AG09309 (cell line): ENCODE measurements around the gene CCDC70.

ENCODE experiments used
- DNase-seq: peaks from one replicate; pipeline ENCODE4 v3.0.0-alpha.2; 2010; ENCODE audit warnings: low read depth
- H3K4me3 ChIP-seq: 2 replicates; pipeline ENCODE4 v1.5.1; 2011; ENCODE audit warnings: mild to moderate bottlenecking, low read depth, low read length, moderate library complexity; ENCODE audit not compliant: control insufficient read depth
- TF ChIP-seq, protein P1 (sequence below): IDR thresholded peaks from 2 replicates; pipeline ENCODE4 v1.5.1; 2011; ENCODE audit warnings: mild to moderate bottlenecking, low read depth, low read length, inconsistent platforms; ENCODE audit not compliant: insufficient read depth, control insufficient read depth; ENCODE audit errors: missing control alignments

CCDC70 gene

DNA sequence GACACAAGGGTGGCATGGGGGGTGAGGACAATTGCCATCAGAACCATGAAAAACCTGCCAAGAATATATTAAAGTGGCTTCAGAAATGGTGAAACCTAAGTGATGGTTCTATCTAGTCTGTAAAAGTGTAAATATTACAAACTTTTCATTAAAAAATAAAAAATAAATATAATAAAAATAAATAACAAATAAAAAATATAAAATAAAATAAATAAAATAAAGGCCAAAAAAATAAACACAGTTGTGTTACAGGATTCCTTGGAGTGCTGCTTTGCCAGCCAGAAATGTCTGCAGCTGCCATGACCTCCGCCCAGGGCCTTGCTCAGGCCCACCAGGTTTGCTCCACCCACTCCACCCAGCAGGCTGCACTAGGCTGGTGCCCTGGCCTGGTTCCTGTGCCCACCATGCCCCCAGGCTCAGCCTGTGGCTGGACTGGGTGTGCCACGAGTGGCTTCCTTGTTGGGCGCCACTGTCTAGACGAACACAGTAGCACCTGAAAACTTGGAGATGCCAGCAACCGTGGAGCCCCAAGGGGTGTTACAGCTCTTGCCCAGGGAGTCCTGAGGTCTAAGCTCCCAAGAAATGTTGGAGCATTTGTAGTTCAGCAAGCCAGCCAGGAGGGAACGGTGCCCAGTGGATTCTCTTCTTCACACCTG, 20.9 kb downstream of the CCDC70 start:
- TF ChIP-seq, protein P1, sequence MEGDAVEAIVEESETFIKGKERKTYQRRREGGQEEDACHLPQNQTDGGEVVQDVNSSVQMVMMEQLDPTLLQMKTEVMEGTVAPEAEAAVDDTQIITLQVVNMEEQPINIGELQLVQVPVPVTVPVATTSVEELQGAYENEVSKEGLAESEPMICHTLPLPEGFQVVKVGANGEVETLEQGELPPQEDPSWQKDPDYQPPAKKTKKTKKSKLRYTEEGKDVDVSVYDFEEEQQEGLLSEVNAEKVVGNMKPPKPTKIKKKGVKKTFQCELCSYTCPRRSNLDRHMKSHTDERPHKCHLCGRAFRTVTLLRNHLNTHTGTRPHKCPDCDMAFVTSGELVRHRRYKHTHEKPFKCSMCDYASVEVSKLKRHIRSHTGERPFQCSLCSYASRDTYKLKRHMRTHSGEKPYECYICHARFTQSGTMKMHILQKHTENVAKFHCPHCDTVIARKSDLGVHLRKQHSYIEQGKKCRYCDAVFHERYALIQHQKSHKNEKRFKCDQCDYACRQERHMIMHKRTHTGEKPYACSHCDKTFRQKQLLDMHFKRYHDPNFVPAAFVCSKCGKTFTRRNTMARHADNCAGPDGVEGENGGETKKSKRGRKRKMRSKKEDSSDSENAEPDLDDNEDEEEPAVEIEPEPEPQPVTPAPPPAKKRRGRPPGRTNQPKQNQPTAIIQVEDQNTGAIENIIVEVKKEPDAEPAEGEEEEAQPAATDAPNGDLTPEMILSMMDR = no peak
- DNase-seq = no peak
- no peak overlapping the region for H3K4me3 ChIP-seq

DNA sequence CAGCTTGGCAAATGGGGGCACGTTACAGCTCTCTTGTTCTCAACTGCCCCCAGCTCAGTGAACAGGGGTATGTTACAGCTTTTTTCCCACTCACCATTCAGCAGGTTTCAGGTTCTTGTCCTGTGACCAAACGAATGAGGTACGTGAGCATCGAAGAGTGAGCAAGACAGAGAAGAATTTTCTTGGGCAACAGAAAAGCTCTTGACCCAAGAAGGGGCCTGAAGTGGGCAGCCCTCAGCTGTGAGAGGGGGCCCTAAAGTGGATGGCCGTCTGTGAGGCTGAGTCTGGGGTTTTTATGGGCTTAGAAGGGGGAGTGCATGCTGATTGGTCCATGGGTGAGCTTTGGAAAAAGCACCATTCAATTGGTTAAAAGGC, 21.4 kb downstream of the CCDC70 start:
- DNase-seq = no peak
- TF ChIP-seq, protein P1 = no peak
- H3K4me3 ChIP-seq = no peak overlapping the region

DNA sequence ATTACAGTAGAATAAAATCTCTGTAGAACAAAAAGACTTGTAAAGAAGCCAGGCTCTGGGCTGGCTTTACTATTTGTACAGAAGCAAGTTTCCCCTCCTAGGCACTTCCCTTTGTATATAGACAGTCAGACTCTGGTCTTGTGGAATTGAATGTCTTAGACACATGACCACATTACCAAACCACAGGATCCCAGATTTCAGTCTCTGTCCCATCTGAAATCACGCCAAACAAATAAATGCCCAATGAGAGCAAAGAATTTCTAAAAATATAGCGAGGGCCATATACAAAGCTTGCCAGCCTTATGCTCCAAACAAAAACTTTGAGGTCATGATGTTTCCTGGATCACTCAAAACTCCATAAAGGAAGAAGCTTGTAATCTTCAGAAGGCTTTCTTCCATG, 23.9 kb downstream of the CCDC70 start:
- TF ChIP-seq, protein P1 = no peak
- no peak for DNase-seq
- H3K4me3 ChIP-seq = no peak overlapping the region

DNA sequence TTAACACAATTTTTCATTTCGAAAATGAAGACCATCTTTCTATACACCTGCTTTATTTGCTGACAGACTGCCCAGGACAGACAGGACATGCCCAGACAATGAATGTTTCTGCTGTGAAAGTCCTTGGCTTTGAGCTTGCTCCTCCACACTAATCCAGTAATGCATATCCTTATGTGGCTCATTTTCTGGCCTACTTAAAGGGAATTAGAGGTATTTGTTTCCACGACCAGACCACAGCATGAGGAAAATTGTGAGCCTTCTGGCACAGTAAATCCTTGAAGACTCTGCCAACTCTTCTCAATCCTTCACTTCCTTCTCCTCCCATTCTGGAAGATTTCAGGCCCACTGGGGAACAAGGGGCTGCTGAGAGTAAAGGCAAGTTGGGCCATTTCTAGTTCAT, 25.7 kb downstream of the CCDC70 start:
- no peak for DNase-seq
- H3K4me3 ChIP-seq = no peak overlapping the region
- TF ChIP-seq, protein P1 = no peak

DNA sequence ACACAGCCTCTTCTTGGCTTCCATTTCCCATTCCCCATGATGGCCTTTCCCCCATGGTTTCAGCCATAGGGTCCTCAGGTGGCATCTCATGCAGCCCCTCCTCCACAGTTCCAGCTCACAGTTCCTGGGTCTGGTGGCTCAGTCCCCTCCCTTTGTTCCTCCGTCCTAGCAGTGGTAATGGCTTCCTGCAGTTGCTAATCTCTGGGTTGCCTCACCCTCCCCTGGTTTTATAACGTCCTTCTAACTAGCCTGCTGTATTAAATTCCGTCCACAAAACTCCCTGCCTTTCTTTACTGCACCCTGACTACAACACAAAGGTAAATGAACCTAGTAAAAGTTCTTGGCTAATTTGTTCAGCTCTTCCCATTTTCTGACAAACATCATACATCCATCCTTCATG, 30.9 kb downstream of the CCDC70 start:
- TF ChIP-seq, protein P1 = no peak
- DNase-seq = no peak
- H3K4me3 ChIP-seq = no peak overlapping the region

DNA sequence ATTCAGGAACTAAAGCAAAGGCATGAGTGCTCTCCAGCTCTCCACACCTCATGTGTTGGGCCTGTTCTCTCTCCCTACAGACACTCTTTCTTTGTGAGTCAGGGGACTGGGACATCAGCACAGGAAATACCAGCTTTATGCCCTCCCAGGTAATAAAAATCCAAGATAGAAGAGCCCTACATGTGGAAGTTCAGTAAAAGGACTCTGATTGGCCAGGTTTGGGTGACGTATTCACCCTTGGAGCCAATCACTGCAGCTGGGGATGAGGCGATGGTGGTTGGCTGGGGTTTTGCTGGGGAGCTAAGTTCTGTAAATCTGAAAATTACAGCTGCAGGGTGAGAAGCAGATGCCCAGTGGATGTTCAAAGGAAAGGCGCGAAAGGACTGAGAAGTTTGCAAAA, 32.5 kb downstream of the CCDC70 start:
- no peak for DNase-seq
- TF ChIP-seq, protein P1 = no peak
- H3K4me3 ChIP-seq = no peak overlapping the region
